Mucosa of descending colon (tissue), 3 donors: ENCODE data around the gene SYNE4. TPM values are rescaled to one million over a fixed set of nuclear protein-coding genes. Genes with fewer than 3 reads are reported as not detected.

Experiments
- ATAC-seq: fragments of 200-7000 bp; cut with Tn5 transposase; one replicate; pipeline ENCODE4 v1.9.1; 2020; ENCODE audit warnings: mild to moderate bottlenecking, moderate library complexity
- DNase-seq, 3 donors: peaks; one replicate each; pipeline ENCODE4 v3.0.0-alpha.2; 2020
- H3K36me3 ChIP-seq: fragments of 200-600 bp; one replicate; pipeline ENCODE4 v1.8.0; 2021; ENCODE audit warnings: low read depth, mild to moderate bottlenecking
- H3K4me1 ChIP-seq: fragments of 200-600 bp; one replicate; pipeline ENCODE4 v1.8.0; 2021; ENCODE audit warnings: low read depth, mild to moderate bottlenecking
- H3K4me3 ChIP-seq: fragments of 200-600 bp; one replicate; pipeline ENCODE4 v1.8.0; 2021; ENCODE audit warnings: mild to moderate bottlenecking
- H3K9me3 ChIP-seq: fragments of 200-600 bp; one replicate; pipeline ENCODE4 v1.8.0; 2021; ENCODE audit warnings: mild to moderate bottlenecking
- CTCF ChIP-seq: fragments of 200-600 bp; IDR thresholded peaks from one replicate; pipeline ENCODE4 v1.8.0; 2022; ENCODE audit warnings: antibody characterized with exemption, mild to moderate bottlenecking
- intact Hi-C, 2 donors: fragments of 100-400 bp; cut with DNase I in 1 of 2; cut with micrococcal nuclease in 1 of 2; formaldehyde crosslinking; loops; one replicate each; pipeline versions ENCODE4 v1.11.0 to v1.11.1; 2022; cut with DNase I, micrococcal nuclease
- total RNA-seq, 3 donors: library from RNA; stranded (reverse); fragmentation: NEBNext Ultra II Directional in 2 of 3; extraction: Animal tissue kit (Norgen Biotek cat#: 25700) in 2 of 3; gene quantifications; one replicate each; pipeline versions ENCODE4 v1.2.1 to v1.2.4, GENCODE V29; 2021 to 2023
- donor health status: DM: no; HTN: no; CAD: no; lungs with moderate emphysema.
- donor health status: DM: no; HTN: no; CAD: no.
- donor health status: DM: no; HTN: yes; CAD: no.

The SYNE4 gene
- total RNA-seq, 3 donors from 2014 or later = 3.5 to 7.9 (median 6.9) TPM

- DNase-seq (no peak), ATAC-seq (no peak)
- no peak for TF ChIP-seq CTCF
- no peaks in the 10 kb centered on the region for H3K36me3 ChIP-seq
- intact Hi-C loops = no loop called here
- no peaks in the 10 kb centered on the region for H3K9me3 ChIP-seq
- peaks cover 4% of the 10 kb centered on the region for H3K4me1 ChIP-seq
- H3K4me3 ChIP-seq = no peak overlapping the region
Observed at GRCh38 chr19:35990771-35991730, 17.6 kb downstream of the SYNE4 start.

GRCh38 chr19:35990156-35990555 lies 18.5 kb downstream of the SYNE4 start:
- ATAC-seq (no peak), DNase-seq (no peak)
- H3K4me3 ChIP-seq = no peak overlapping the region
- H3K36me3 ChIP-seq = no peaks in the 10 kb centered on the region
- no peaks in the 10 kb centered on the region for H3K4me1 ChIP-seq
- intact Hi-C loops = no loop called here
- no peak for TF ChIP-seq CTCF
- H3K9me3 ChIP-seq = no peaks in the 10 kb centered on the region

GRCh38 chr19:35988824-35989223 lies 19.8 kb downstream of the SYNE4 start:
- Histone ChIP-seq H3K36me3 (no peaks in the 10 kb centered on the region), H3K9me3 (no peaks in the 10 kb centered on the region), H3K4me3 (no peak overlapping the region), H3K4me1 (no peaks in the 10 kb centered on the region)
- DNase-seq = no peak
- intact Hi-C loops = no loop called here
- no peak for TF ChIP-seq CTCF
- ATAC-seq = no peak

GRCh38 chr19:35987571-35987896 lies 21.1 kb downstream of the SYNE4 start:
- no peak for TF ChIP-seq CTCF
- no peak overlapping the region for H3K4me3 ChIP-seq
- ATAC-seq = no peak
- H3K9me3 ChIP-seq = no peaks in the 10 kb centered on the region
- intact Hi-C loops = no loop called here
- no peaks in the 10 kb centered on the region for H3K36me3 ChIP-seq
- H3K4me1 ChIP-seq = no peaks in the 10 kb centered on the region
- no peak for DNase-seq

- DNase-seq (peak in 2 of 3 donors; percentile 31 to 54), ATAC-seq (peak; percentile 48)
- no peak for TF ChIP-seq CTCF
- Histone ChIP-seq H3K4me1 (no peaks in the 10 kb centered on the region), H3K9me3 (no peaks in the 10 kb centered on the region), H3K4me3 (no peak overlapping the region), H3K36me3 (no peaks in the 10 kb centered on the region)
- intact Hi-C loops = no loop called here
Observed at GRCh38 chr19:35986664-35987570, 21.7 kb downstream of the SYNE4 start.
